Mucosa of rectum (tissue), 2 donors: Measurements from ENCODE around the gene EZH1.

Experiments used
- H3K27ac ChIP-seq, 2 donors: one replicate each; pipeline ENCODE4 v1.7.0; 2013; ENCODE audit warnings: inconsistent platforms in 2 of 2, low read depth in 2 of 2, low read length in 2 of 2
- H3K27me3 ChIP-seq, 2 donors: one replicate each; pipeline ENCODE4 v1.7.0; 2013; ENCODE audit warnings: low read length in 2 of 2; ENCODE audit not compliant: control insufficient read depth in 2 of 2, insufficient read depth in 2 of 2
- H3K36me3 ChIP-seq, 2 donors: one replicate each; pipeline ENCODE4 v1.7.0; 2013; ENCODE audit warnings: low read length in 2 of 2; ENCODE audit not compliant: control insufficient read depth in 2 of 2, insufficient read depth in 2 of 2
- H3K4me1 ChIP-seq, 2 donors: one replicate each; pipeline ENCODE4 v1.7.0; 2013; ENCODE audit warnings: low read length in 2 of 2, mild to moderate bottlenecking in 1 of 2; ENCODE audit not compliant: control insufficient read depth in 2 of 2, insufficient read depth in 2 of 2
- H3K4me3 ChIP-seq, 2 donors: one replicate each; pipeline ENCODE4 v1.7.0; 2013; ENCODE audit warnings: low read length in 2 of 2
- H3K9ac ChIP-seq, 2 donors: one replicate each; pipeline ENCODE4 v1.7.0; 2013; ENCODE audit warnings: low read length in 2 of 2, low read depth in 1 of 2, mild to moderate bottlenecking in 1 of 2
- H3K9me3 ChIP-seq, 2 donors: one replicate each; pipeline ENCODE4 v1.7.0; 2013; ENCODE audit warnings: low read length in 2 of 2; ENCODE audit not compliant: control insufficient read depth in 2 of 2
- donor health status: healthy.
- donor health status: Normal muscosa, but diverticular disease.

EZH1 gene

DNA sequence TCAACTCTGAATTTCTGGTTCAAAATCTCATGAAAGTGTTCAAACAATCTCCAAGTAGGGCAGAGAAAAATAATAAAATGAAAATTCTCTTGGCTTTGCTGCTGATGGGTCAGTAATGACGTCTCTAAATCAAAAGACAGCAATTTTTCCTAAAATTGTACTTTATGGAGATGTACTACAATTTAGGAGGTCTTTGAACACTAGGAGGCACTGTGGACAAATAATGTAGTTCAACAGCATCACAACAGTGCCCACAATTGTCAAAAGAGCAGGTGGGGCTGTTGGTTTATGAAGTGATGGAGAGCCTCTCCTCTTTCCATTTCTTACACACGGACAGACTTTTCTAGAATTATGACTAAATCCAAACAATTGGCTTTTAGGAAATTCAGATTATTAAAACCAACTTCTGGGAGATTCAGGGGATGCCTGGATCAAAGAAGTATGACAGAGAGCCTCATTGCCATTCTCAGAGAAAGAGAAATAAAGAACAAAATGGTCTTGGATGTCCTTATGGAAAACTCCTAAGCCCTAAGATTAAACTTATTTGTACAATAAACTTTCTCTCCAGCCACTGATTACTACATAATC lies 23.8 kb downstream of the EZH1 start:
- Histone ChIP-seq H3K36me3 (peaks cover 50 to 60% of the 10 kb centered on the region in 2 donors), H3K9ac (no peak overlapping the region), H3K4me3 (no peak overlapping the region), H3K27ac (no peak overlapping the region), H3K27me3 (no peaks in the 10 kb centered on the region), H3K4me1 (no peaks in the 10 kb centered on the region), H3K9me3 (no peaks in the 10 kb centered on the region)

DNA sequence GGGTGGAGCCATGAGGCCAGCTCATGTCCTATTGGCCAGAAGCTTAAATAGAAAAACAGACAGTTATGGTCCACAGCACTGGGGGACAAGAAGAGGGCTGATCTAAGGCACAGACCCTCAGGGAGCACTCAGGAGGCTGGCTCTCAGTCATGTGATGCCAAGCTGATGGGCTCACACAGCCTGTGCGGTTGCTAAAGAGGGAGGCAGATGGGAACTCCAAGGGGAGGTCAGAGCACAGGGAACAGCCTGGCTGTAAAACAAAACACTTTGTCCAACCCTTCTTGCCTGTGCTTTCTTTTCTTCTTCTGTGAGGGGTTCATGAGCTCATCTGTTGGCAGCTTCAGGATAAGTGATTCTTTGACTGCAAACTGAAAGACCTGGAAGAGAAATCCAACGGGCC lies 35.3 kb downstream of the EZH1 start:
- Histone ChIP-seq H3K27me3 (no peaks in the 10 kb centered on the region), H3K27ac (no peak overlapping the region), H3K36me3 (peaks cover 64 to 71% of the 10 kb centered on the region in 2 donors), H3K4me1 (no peaks in the 10 kb centered on the region), H3K9me3 (no peaks in the 10 kb centered on the region), H3K4me3 (no peak overlapping the region), H3K9ac (no peak overlapping the region)

DNA sequence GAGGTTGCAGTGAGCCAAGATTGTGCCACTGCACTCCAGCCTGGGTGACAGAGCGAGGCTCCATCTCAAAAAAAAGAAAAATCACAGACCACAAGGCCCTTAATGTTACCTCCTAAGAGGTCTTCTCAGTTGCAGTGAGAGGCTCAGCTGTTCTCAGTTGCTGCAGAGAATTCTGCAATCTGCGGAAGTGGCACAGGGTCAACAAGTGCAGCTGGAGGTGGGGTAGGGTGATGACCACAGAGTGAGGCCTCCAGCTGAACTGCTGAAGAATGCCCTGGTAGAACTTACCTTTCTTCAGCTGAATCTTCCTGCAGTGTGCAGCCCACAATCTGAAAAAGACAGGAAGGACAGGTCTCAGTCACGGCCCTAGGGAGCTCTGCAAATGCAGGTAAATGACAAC lies 36.3 kb downstream of the EZH1 start:
- H3K4me3 ChIP-seq: no peak overlapping the region
- peaks cover 68 to 73% of the 10 kb centered on the region in 2 donors for H3K36me3 ChIP-seq
- H3K27me3 ChIP-seq: no peaks in the 10 kb centered on the region
- no peaks in the 10 kb centered on the region for H3K4me1 ChIP-seq
- H3K9me3 ChIP-seq: no peaks in the 10 kb centered on the region
- H3K27ac ChIP-seq: no peak overlapping the region
- H3K9ac ChIP-seq: no peak overlapping the region

DNA sequence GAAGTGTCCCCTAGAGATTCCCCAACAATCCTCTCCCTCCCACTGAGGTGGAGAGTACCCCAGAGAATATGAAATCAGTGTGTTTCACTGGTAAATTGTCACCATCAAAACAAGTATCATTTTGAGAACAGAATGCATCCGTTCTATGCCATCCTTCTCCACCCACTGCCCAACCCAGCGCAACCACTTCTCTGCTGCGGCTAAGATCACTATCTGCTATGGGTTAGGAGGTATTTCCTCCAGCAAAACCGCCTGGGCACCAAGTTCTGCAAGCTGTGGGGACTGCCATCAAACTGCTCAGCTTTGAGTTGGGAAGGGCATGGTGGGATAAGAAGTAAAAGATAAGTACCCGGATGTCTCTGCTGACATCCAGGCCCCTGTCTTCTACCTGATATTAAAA lies 38.1 kb downstream of the EZH1 start:
- Histone ChIP-seq H3K27me3 (no peaks in the 10 kb centered on the region), H3K27ac (no peak overlapping the region), H3K4me1 (no peaks in the 10 kb centered on the region), H3K4me3 (no peak overlapping the region), H3K9ac (no peak overlapping the region), H3K9me3 (no peaks in the 10 kb centered on the region), H3K36me3 (peaks cover 66 to 79% of the 10 kb centered on the region in 2 donors)

DNA sequence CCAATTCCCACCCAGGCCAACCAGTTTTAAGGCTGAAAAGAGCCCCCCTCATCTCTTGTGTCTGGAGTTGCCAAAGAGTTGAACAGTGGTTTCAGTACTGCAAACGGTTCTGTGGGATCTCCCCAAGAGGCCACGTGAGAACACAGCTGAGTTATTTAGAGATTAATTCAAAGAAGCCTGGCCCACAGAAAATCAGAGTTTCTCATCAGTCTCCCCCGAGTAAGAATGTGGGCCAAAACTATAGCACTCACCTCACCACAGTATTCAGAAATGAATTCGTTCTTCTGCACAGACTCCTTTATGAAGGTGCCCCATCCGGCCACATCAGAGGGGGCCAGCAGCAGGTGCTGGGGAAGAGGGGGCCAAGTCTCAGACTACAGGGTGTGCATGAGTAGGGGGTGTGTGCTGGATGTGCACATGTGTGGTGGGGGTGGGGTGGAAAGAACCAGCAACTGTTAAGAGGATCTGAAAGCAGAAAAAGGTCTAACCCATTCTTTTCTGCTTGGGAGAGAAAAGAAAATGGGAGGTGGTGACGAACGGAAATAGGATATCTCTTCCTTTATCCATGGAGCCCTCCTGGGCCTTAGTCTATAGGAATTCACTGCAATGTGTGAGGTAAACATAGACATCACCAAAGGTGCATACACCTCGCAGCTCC lies 39.9 kb downstream of the EZH1 start:
- H3K36me3 ChIP-seq: peaks cover 61 to 81% of the 10 kb centered on the region in 2 donors
- H3K9ac ChIP-seq: no peak overlapping the region
- H3K27ac ChIP-seq: no peak overlapping the region
- no peak overlapping the region for H3K4me3 ChIP-seq
- H3K27me3 ChIP-seq: no peaks in the 10 kb centered on the region
- H3K9me3 ChIP-seq: no peaks in the 10 kb centered on the region
- H3K4me1 ChIP-seq: no peaks in the 10 kb centered on the region

DNA sequence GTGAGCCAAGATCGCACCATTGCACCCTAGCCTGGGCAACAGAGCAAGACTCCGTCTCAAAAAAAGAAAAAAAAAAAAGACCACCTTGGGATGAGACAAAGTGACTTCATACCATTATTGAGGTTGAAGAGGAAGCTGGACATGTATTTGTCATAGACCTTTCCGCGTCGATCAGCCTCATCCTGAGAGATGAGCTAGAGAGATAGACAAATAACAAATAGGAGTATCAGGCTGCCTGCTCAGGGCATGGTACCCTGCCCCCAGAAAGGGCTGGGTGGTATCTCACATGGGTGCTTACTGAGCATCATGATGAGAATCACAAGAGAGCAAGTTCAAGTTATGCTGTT lies 40.4 kb downstream of the EZH1 start:
- Histone ChIP-seq H3K27ac (no peak overlapping the region), H3K9me3 (no peaks in the 10 kb centered on the region), H3K4me3 (no peak overlapping the region), H3K4me1 (no peaks in the 10 kb centered on the region), H3K9ac (no peak overlapping the region), H3K27me3 (no peaks in the 10 kb centered on the region), H3K36me3 (peaks cover 56 to 76% of the 10 kb centered on the region in 2 donors)

DNA sequence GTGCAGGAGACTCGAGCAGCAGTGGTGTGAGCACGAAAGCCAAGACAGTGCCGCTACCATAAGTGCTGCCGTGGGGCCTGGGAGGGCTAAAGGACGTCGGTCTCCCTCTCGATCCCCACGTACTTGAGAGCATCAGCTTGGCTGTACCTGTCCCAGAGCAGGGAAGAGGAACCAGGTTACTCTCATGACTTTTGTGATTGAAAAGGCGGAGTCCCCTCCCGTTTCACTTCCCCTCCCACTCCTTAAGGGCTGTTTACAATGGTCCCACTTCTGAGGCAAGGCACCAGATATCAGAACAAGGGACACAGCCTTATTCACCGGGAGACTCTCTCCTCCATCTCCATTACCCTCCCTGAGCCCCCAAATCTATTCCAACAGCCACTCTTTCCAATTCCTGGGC lies 42.4 kb downstream of the EZH1 start:
- Histone ChIP-seq H3K36me3 (peaks cover 47 to 64% of the 10 kb centered on the region in 2 donors), H3K4me3 (no peak overlapping the region), H3K27ac (no peak overlapping the region), H3K4me1 (no peaks in the 10 kb centered on the region), H3K9ac (no peak overlapping the region), H3K9me3 (no peaks in the 10 kb centered on the region), H3K27me3 (no peaks in the 10 kb centered on the region)

DNA sequence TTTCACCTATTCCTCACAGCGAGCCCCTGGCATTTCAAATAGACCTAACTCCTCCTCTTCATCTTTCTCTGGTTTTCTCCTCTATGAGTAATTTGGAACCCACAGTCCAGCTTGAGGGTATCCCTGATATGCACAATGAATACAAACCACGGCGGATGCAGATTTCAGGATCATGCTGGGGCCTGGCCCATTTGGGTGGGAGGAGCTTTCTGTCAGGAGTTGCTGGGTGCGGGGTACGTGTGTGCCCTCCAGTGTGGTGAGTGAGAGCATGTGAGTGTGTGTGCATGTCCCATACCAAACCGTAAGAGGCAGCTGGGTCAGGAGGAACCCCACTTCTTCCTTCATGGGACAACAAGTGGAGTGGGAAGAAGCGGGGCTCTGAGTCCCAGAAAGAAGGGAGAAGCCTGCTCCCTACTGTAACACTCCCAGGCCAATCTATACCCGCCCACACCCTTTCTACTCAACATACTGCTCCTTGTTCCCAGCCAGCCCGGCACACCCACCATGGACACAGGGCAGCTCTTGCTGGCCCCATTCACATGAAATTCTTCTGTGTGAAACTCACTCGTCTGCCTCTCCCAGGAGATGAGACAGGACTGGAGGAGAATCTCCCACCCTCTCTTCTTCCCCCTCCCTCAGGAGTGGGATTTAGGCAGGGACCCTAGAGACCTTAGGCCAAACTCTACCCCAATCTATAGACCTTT lies 44.1 kb downstream of the EZH1 start:
- H3K27ac ChIP-seq: no peak overlapping the region
- peaks cover 36 to 53% of the 10 kb centered on the region in 2 donors for H3K36me3 ChIP-seq

DNA sequence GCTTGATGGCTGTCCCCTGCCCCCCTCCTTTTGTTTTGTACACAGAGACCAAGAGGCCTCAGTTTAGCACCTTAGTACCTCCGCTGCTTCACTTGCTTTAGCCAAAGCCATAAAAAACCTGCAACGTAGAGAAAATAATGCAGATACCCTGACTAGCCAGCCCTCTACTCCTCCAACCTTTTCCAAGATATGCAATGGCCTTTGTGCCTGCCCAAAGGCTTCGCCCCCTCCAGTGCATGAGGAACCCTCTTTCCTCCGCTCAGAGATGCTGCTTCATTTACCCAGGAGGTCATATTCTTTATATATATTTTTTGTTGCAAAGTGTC lies 45.5 kb downstream of the EZH1 start:
- Histone ChIP-seq H3K36me3 (peaks cover 29 to 48% of the 10 kb centered on the region in 2 donors), H3K9ac (no peak overlapping the region), H3K4me1 (no peaks in the 10 kb centered on the region), H3K27ac (no peak overlapping the region), H3K27me3 (no peaks in the 10 kb centered on the region), H3K4me3 (no peak overlapping the region), H3K9me3 (no peaks in the 10 kb centered on the region)

More for the DNA sequence above, 44.1 kb downstream of the EZH1 start:
- Histone ChIP-seq H3K4me1 (no peaks in the 10 kb centered on the region), H3K4me3 (no peak overlapping the region), H3K9me3 (no peaks in the 10 kb centered on the region), H3K27me3 (no peaks in the 10 kb centered on the region), H3K9ac (no peak overlapping the region)

DNA sequence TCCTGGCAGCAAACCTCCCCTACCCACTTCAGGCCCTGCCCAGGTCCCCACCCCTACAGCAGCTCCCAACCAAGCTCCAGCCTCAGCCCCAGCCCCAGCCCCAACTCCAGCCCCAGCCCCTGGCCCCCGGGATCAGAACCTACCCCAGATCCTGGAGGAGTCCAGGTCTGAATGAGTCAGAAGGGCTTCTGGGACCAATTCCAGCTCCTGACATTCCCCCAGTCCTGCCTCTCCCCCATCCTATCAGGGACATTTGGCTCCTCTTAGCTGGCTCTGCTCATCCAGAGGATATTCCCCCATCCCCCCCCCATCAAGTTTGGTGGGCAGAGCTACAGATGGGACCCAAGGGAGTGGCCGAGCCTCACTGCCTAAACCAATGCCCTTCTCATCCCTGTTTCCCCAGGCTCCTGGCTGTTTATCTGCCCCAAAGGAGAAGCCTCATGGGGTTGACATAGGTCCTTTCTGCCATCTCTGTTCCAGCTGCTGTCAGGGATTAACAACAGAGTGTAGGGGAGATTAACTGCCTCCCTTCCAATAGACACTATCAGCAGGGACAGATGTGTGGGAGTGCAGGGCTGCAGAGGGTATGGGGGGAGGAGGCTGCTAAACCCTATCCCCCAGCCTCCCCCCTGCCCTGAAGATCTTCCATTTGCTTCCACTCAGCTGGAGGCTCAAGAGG lies 46.0 kb downstream of the EZH1 start:
- Histone ChIP-seq H3K9me3 (no peaks in the 10 kb centered on the region), H3K4me1 (no peaks in the 10 kb centered on the region), H3K9ac (no peak overlapping the region), H3K27ac (no peak overlapping the region), H3K36me3 (peaks cover 27 to 45% of the 10 kb centered on the region in 2 donors), H3K4me3 (no peak overlapping the region), H3K27me3 (no peaks in the 10 kb centered on the region)
